Measurements from ENCODE around the gene CAMSAP3.
A peak's percentile ranks its signal among the peaks of the same experiment; 100 is the strongest.
"Not testable (repeated sequence)": the region's sequence is repeated elsewhere in the genome, so short reads cannot be mapped to it uniquely, and the experiment has no call there.

CAMSAP3 gene

DNA sequence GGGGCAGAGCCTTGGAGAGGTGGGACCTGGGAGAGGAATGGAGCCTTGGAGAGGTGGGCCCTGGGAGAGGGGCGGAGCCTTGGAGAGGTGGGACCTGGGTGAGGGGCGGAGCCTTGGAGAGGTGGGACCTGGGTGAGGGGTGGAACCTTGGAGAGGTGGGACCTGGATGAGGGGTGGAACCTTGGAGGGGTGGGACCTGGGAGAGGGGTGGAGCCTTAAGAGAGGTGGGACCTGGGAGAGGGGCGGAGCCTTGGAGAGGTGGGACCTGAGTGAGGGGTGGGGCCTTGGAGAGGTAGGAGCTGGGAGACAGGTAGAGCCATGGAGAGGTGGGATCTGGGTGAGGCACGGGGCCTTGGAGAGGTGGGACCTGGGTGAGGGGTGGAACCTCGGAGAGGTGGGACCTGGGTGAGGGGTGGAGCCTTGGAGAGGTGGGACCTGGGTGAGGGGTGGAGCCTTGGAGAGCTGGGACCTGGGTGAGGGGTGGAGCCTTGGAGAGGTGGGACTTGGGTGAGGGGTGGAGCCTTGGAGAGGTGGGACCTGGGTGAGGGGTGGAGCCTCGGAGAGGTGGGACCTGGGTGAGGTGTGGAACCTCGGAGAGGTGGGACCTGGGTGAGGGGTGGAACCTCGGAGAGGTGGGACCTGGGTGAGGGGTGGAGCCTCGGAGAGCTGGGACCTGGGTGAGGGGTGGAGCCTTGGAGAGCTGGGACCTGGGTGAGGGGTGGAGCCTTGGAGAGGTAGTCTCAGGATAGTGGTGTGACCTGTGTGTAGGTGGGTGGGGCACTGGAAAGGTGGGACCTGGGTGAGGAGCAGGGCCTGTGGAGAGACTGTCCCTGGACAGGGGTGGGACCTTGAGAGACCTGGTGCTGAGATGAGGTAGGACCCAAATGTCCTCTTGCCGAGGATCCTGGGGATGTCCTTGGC, 48.2 kb downstream of the CAMSAP3 start:
- not testable (repeated sequence) for H3K27ac ChIP-seq, H3K4me3 ChIP-seq

DNA sequence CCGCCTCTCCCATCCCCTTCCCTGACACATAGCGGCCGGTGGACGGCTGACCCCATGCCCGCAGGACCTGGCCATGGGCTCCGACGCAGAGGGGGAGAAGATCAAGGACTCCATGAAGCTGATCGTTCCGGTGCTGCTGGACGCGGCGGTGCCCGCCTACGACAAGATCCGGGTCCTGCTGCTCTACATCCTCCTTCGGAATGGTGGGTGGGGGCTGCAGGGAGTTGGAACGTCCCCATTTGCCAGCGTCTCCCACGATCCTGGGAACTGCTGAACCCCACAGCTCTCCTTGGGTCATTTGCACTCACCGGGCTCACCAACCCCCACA, 48.9 kb downstream of the CAMSAP3 start:
- Histone ChIP-seq H3K27ac (no peak overlapping the region), H3K4me3 (no peak overlapping the region)

DNA sequence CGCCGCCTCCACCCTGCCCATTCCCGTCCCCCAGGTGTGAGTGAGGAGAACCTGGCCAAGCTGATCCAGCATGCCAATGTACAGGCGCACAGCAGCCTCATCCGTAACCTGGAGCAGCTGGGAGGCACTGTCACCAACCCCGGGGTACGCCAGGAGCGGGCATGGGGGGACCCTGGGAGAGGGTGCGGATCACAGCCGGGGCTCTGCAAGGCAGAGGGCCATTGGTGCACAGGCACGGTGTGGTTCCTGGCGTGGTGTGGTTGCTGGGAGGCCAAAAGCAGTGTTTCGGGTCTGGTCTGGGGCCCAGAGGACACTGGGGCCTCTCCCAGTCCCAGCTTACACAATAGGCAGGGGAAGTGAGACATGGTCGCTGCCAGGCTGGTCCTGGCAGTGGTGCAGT, 49.5 kb downstream of the CAMSAP3 start:
- no peak overlapping the region for H3K27ac ChIP-seq

DNA sequence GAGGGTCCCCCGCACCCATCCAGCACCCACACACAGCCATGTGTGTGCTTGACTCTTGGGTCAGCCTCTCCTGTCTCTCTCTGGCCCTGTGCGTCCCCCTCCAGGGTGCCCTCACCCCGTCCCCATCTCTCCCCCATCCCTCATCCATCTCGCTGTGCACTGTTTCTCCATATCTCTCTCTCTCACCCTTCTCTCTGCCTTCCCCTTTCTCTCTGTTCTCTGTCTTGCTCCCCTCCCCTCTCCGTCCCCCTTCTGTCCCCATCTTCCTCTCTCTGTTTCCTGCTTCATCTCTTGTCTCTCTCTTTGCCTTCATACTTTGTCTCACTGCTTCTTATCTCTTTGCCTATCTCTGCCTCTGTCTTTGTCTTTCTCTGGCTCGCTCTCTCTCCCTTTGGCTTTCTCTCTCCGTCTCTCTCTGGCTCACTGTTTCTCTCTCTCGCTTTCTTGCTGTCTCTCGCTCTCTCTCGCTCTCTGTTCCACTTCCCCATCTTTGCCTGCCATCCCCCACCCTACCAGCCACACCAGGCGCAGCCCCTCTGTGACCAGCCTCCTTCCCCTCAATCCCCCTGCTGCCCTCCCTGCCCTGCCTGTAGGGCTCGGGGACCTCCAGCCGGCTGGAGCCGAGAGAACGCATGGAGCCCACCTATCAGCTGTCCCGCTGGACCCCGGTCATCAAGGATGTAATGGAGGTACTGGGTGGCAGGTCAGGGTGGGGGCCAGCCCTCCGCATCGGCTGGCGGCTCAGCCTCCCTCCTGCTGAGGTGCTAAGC, 50.2 kb downstream of the CAMSAP3 start:
- Histone ChIP-seq H3K27ac (no peak overlapping the region), H3K4me3 (no peak overlapping the region)

More for the DNA sequence above, 49.5 kb downstream of the CAMSAP3 start:
- no peak overlapping the region for H3K4me3 ChIP-seq

DNA sequence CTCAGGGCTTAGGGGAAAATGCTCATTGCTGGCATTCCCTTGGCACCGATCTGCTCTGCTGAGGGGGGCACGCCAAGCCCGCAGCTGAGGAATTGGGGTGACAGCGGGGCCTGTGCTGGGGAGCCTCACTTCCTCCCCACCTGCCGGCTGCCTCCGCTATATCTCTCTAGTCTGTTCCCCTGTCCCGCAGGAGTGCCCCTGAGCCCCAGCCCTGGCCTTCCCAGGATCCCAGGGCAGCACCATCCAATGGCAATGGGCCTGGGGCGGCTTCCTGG, 50.7 kb downstream of the CAMSAP3 start:
- Histone ChIP-seq H3K4me3 (no peak overlapping the region), H3K27ac (no peak overlapping the region)

DNA sequence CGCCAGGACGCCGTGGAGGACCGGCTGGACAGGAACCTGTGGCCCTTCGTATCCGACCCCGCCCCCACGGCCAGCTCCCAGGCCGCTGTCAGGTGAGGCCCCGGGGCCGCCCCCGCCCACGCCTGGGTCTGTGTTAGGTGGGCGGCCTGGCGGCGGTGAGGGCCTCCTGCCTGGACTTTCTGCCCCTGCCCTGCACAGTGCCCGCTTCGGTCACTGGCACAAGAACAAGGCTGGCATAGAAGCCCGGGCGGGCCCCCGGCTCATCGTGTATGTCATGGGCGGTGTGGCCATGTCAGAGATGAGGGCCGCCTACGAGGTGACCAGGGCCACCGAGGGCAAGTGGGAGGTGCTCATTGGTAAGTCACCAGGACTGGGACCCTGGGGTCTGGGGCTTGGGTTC, 51.5 kb downstream of the CAMSAP3 start:
- Histone ChIP-seq H3K4me3 (no peak overlapping the region), H3K27ac (no peak overlapping the region)

DNA sequence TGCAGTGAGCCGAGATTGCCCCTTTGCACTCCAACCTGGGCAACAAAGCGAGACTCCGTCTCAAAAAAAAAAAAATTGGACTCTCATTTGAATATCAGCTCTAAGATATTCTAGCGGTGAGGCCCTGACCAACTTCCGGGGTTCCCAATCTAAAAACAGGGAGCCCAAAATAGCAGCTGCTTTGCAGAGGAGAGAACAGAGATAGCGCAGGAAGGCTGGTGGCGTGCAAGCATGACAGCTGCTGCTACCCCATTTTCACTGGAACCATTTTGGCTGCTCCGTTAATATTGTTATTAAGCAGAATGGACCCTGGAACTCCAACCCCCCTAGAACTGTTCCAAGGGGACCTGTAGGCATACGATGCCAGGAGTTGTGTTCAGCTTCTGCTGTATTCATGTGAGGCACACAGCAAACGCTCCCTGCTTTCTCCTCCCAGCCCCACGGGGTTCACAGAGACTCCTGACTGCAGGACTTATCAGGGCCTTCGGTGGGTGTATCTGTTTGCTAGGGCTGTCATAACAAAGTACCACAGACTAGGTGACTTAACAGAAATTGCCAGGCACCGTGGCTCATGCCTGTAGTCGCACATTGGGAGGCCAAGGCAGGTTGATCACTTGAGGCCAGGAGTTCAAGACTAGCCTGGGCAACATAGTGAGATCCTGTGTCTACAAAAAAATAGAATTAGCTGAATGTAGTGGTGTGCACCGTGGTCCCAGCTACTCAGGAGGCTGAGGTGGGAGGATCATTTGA, 52.8 kb downstream of the CAMSAP3 start:
- Histone ChIP-seq H3K4me3 (no peak overlapping the region), H3K27ac (no peak overlapping the region)

DNA sequence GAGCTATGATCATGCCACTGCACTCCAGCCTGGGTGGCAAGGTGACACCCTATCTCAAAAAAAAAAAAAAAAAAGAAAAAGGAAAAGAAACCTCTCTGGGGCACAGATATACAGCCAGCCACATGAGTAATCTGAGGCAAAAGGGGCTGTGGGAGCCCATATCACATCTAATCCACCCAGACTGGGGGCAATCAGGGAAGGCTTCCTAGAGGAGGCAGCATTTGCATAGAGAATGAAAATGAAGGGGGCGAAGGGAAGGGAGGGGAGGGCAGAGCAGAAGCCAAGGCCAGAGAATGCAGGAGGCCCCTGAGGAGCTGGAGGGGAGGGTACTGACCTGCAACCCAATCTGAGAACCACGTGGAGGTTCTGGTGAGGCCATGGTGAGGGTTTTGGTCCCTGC, 54.5 kb downstream of the CAMSAP3 start:
- Histone ChIP-seq H3K4me3 (no peak overlapping the region), H3K27ac (no peak overlapping the region)

DNA sequence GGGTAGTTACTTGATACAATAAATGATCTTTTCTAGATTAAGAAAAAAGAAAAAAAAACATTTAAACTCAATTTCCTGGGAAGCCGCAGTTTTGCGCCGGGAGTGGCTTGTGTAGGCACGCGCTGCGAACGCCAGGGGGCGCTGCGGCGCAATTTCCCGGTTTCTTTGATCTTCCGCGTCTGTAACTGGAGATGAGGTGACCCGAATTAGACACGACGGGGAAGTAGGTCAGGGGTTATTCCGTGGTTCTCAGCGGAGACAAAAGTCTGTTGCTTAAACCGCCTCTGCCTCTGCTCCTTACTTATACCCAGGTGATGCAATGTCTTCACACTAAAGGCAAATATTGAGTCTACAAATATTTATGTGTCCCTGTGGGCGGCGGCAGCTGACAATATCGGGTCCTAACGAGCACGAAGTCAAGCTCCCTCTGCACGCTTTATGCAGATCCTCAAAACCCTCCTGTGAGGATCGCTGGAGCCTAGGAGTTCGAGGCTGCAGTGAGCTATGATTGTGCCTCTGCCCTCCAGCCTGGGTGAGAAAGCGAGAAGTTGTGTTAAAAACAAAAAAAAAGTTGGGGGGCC, 56.5 kb downstream of the CAMSAP3 start:
- peak overlapping the region in 1 of 21 experiments; percentile 51 for H3K27ac ChIP-seq

DNA sequence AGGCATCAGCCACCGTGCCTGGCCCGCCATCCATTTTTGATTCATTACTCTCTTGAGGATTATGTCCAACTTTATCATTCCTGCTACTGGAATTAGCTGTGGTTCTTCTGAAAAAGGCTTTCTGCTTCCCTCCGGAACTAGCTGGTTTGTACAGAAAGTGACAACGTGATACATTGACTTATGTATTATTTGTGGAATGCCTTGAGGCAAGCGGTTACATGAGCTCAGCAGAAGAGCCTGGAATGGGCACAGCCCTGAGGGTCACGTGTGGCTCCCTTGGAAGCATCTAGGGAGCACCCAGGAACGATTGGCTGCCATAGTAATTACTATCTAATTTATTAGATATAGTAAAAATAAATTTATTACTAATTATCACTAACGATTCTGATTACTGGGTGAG, 58.7 kb downstream of the CAMSAP3 start:
- Histone ChIP-seq H3K4me3 (no peak overlapping the region), H3K27ac (no peak overlapping the region)

More for the DNA sequence above, 56.5 kb downstream of the CAMSAP3 start:
- peak overlapping the region in 2 of 7 experiments; percentile 4 to 6 for H3K4me3 ChIP-seq

DNA sequence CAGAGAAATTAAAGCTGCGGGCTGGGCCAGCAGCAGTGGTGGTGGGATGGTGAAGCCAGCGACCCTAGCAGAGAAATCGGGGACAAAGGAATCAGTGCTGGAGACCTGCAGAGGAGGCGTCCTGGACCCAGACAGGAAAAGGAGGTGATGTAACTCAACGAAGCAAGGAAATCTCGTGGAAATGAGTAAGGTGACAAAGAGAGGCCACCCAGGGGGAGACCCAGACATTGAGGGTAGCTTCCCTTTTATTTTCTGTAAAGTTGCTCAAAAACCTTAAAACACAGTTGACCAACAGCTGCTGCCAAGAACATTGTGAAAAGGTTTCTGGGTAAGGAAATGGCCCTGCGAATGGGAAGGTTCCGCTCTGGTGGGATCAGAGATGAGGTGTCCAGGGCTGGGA, 59.9 kb downstream of the CAMSAP3 start:
- no peak overlapping the region for H3K27ac ChIP-seq

DNA sequence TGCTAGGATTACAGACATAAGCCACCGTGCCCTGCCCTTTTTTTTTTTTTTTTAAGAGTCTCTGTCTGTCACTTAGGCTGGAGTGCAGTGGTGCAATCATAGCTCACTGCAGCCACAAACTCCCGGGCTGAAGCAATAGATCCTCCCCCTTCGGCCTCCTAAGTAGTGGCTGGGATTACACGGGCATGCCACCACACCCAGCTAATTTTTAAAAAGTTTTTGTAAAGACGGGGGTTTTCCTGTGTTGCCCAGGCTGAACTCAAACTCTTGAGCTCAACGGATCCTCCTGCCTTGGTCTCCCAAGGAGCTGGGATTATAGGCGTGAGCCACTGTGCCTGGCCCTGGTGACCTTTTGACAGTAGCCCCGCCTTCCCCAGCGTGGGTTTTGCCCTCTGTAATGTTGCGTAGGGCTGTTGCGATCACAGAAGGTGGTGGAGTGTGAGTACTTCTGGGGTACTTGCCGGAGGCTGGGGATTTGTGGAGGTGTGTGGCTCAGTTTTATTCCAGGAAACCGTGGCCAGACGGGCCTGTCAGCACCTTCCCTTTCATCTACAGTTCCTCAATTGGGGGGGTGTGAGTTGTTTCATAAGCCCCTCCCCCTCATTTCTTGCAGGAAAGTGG, 61.6 kb downstream of the CAMSAP3 start:
- H3K27ac ChIP-seq: peak overlapping the region in 4 of 21 experiments; percentile 46 to 66 (median 56)
- no peak overlapping the region for H3K4me3 ChIP-seq

More for the DNA sequence above, 59.9 kb downstream of the CAMSAP3 start:
- H3K4me3 ChIP-seq: no peak overlapping the region

DNA sequence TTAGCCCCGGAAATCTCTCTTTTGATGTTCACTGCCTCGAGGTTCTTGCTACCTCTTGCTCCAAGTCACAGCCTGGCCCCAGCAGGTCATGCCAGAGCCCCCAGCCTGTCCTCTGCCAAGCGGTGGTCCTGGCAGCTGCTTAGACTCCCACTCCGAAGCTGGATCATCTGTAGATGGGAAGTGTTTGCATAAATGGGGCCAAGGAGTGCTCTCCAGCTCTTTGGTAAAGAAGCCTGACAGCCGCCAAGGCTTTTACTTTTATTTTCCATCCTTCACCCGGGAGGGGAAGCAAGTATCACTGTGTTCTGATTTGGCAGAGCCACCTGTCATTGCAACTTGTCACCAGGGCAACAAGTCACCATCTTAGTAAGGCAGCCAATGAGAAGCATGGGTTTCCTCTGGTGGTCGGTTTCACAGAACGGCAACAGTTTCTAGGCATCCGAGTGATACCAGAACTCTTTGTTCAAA, 62.6 kb downstream of the CAMSAP3 start:
- Histone ChIP-seq H3K27ac (peak overlapping the region in 3 of 21 experiments; percentile 44 to 60 (median 59)), H3K4me3 (no peak overlapping the region)

DNA sequence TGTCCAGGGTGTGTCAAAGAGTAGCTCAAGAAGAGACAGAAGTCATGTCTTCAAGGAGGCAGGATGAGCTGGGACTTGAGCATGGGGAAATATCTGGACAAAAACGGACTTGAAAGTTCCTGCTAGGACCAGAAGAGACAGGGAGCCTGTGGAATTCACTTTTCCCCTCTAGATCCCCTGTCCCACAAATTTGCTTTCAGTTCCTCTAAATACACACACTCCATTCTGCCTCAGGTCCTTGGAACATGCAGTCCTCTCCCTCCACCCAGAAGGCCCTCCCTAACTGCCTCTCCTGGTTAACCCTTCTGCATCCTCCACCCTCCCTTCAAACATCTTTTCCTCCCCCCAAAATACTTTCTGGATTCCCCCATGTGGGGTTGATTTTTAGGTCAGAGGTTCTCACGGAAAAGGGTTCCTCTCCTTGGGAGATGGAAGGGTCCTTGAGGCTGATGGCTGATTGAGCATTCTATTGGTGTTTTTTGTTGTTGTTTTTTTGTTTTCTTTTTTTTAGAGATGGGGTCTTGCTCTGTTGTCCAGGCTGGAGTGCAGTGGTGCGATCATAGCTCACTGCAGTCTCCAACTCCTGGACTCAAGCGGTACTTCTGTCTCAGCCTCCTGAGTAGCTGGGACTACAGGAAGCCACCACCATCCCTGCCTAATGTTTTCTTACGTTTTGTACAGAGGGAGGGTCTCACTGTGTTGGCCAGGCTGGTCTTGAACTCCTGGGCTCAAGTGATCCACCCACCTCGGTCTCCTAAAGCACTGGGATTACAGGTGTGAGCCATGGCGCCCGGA, 66.3 kb downstream of the CAMSAP3 start:
- no peak overlapping the region for H3K4me3 ChIP-seq
- H3K27ac ChIP-seq: no peak overlapping the region

DNA sequence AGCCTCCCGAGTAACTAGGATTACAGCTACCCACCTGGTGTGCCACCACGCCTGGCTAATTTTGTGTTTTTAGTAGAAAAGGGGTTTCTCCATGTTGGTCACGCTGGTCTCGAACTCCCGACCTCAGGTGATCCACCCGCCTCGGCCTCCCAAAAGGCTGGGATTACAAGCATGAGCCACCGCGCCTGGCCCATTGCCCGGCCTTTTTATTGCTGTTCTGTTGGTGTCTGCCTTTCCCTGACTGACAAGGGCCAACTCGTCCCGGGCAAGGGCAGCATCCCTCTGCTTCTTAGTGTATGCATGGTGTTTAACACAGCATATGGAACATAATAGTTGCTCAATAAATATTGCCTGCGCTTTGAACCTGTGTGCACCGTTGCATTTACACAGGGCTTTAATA, 67.0 kb downstream of the CAMSAP3 start:
- Histone ChIP-seq H3K27ac (no peak overlapping the region), H3K4me3 (no peak overlapping the region)

DNA sequence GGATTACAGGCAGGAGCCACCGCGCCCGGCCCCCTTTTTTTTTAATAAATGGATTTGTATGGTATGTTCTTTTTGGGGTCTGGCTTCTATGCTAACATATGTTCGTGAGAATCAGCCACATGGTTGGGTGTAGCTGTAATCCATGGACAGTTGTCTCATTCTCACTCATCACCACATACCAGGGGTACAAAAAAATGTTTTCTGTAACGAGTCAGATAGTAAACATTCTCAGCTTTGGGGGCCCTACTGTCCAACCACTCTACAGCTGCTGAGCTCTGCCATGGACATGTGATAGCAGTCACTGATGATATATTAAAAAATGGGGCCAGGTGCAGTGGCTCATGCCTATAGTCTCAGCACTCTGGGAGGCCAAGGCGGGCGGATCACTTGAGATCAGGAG, 68.0 kb downstream of the CAMSAP3 start:
- Histone ChIP-seq H3K27ac (no peak overlapping the region), H3K4me3 (no peak overlapping the region)

DNA sequence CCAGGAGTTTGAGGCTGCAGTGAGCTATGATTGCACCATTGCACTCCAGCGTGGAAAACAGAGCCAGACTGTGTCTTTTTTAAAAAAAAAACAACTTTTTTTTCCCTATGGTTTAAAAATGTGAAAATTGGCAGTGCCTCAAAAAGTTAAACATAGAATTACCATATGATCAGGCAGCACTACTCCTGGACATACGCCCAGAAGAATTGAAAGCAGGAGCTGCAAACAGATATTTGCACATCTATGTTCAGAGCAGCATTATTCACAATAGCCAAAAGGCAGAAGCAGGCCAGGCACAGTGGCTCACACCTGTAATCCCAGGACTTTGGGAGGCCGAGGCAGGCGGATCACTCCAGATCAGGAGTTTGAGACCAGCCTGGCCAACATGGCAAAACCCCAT, 69.4 kb downstream of the CAMSAP3 start:
- Histone ChIP-seq H3K4me3 (no peak overlapping the region), H3K27ac (no peak overlapping the region)
